Stimulated activated CD8-positive, alpha-beta memory T cell treated with anti-CD3 and anti-CD28 coated beads, Interleukin-4, amount 100 ng/mL, for 4 hours (primary cell): ENCODE data around the gene FUBP3.

Source experiments
- DNase-seq, 2 donors: peaks; one replicate each; pipeline ENCODE4 v3.0.0-alpha.2; 2020; ENCODE audit warnings: low read depth in 2 of 2, low spot score in 1 of 2

Gene FUBP3

GRCh38 chr9:130606887-130607600, 27.7 kb downstream of the FUBP3 start:
- no peak for DNase-seq

- DNase-seq, result no peak
Measured at GRCh38 chr9:130607640-130608420, 28.5 kb downstream of the FUBP3 start.

GRCh38 chr9:130608554-130609134, 29.3 kb downstream of the FUBP3 start:
- DNase-seq, result no peak

GRCh38 chr9:130609163-130609562, 29.8 kb downstream of the FUBP3 start:
- no peak for DNase-seq

GRCh38 chr9:130610862-130611707, 31.7 kb downstream of the FUBP3 start:
- DNase-seq, result no peak

- no peak for DNase-seq
Measured at GRCh38 chr9:130616451-130616850, 37.1 kb downstream of the FUBP3 start.

GRCh38 chr9:130623466-130623865, 44.1 kb downstream of the FUBP3 start:
- DNase-seq, result no peak

- DNase-seq, result no peak
Measured at GRCh38 chr9:130624154-130624553, 44.8 kb downstream of the FUBP3 start.

- DNase-seq, result no peak
Measured at GRCh38 chr9:130626249-130626996, 47.0 kb downstream of the FUBP3 start.

- DNase-seq, result no peak
Measured at GRCh38 chr9:130627051-130627450, 47.7 kb downstream of the FUBP3 start.

GRCh38 chr9:130627896-130628792, 48.8 kb downstream of the FUBP3 start:
- no peak for DNase-seq

- DNase-seq, result no peak
Measured at GRCh38 chr9:130629443-130630070, 50.2 kb downstream of the FUBP3 start.

- DNase-seq, result no peak
Measured at GRCh38 chr9:130630071-130630450, 50.7 kb downstream of the FUBP3 start.

GRCh38 chr9:130630506-130631330, 51.3 kb downstream of the FUBP3 start:
- DNase-seq, result no peak

GRCh38 chr9:130631331-130632080, 52.1 kb downstream of the FUBP3 start:
- DNase-seq, result no peak

- no peak for DNase-seq
Measured at GRCh38 chr9:130632081-130632710, 52.8 kb downstream of the FUBP3 start.

GRCh38 chr9:130632841-130633240, 53.5 kb downstream of the FUBP3 start:
- DNase-seq, result no peak
